T-helper 1 cell treated with Interleukin-12 subunit alpha and Interleukin-12 subunit beta and Interleukin-4 antibody, amounts not matched to agents 30 ng/mL and 1 ng/mL, for 36 hours (primary cell): Measurements from ENCODE around the gene PARP16. TPM values are rescaled to one million over a fixed set of nuclear protein-coding genes. Genes with fewer than 3 reads are reported as not detected.

Experiments
- intact Hi-C: fragments of 100-400 bp; cut with micrococcal nuclease; formaldehyde crosslinking; loops from one replicate; pipeline ENCODE4 v1.15.1; 2024
- total RNA-seq: library from RNA; stranded (reverse); gene quantifications from 2 replicates; pipeline ENCODE4 v1.2.3, GENCODE V29; 2022

Gene PARP16
- total RNA-seq, result 10.2 and 11.3 TPM in 2 replicates

GRCh38 chr15:65286704-65287519 is at the start of gene PARP16:
Gene PARP16 (minus strand): TSS chr15:65286883. CDS start chr15:65286426, 457 bp downstream.
- intact Hi-C loops, result loop anchor here (1.0 to 2.0 kb wide), 9 partner anchors 9 to 462 kb away; partner anchors contain the start of genes CLPX, DPP8, PDCD7 and PIF1

GRCh38 chr15:65335278-65336055 is 48.8 kb upstream of the PARP16 start:
- intact Hi-C loops, result no loop called here

- intact Hi-C loops, result no loop called here
These were observed 48.0 kb upstream of the PARP16 start for GRCh38 chr15:65334586-65335231.

GRCh38 chr15:65333856-65334255 is 47.2 kb upstream of the PARP16 start:
- intact Hi-C loops, result no loop called here

GRCh38 chr15:65333148-65333820 is 46.6 kb upstream of the PARP16 start:
- intact Hi-C loops, result no loop called here

GRCh38 chr15:65332391-65333147 is 45.9 kb upstream of the PARP16 start:
- intact Hi-C loops, result no loop called here

- intact Hi-C loops, result no loop called here
These were observed 45.1 kb upstream of the PARP16 start for GRCh38 chr15:65331811-65332210.

GRCh38 chr15:65330934-65331645 is 44.4 kb upstream of the PARP16 start:
- intact Hi-C loops, result no loop called here

GRCh38 chr15:65329984-65330735 is 43.5 kb upstream of the PARP16 start:
- intact Hi-C loops, result no loop called here

GRCh38 chr15:65329288-65329983 is 42.8 kb upstream of the PARP16 start:
- intact Hi-C loops, result no loop called here

GRCh38 chr15:65328506-65329287 is 42.0 kb upstream of the PARP16 start:
- intact Hi-C loops, result no loop called here

GRCh38 chr15:65327651-65328393 is 41.1 kb upstream of the PARP16 start:
- intact Hi-C loops, result no loop called here

GRCh38 chr15:65326818-65327217 is 40.1 kb upstream of the PARP16 start:
- intact Hi-C loops, result no loop called here

- intact Hi-C loops, result no loop called here
These were observed 39.4 kb upstream of the PARP16 start for GRCh38 chr15:65326117-65326526.

GRCh38 chr15:65323071-65323511 is 36.4 kb upstream of the PARP16 start:
- intact Hi-C loops, result no loop called here

- intact Hi-C loops, result loop anchor here (1.0 kb wide), 3 partner anchors 14 to 81 kb away; no protein-coding TSS in a partner anchor
These were observed 32.2 kb upstream of the PARP16 start for GRCh38 chr15:65318870-65319356.
